Measurements from ENCODE around the gene MSMB.

DNA sequence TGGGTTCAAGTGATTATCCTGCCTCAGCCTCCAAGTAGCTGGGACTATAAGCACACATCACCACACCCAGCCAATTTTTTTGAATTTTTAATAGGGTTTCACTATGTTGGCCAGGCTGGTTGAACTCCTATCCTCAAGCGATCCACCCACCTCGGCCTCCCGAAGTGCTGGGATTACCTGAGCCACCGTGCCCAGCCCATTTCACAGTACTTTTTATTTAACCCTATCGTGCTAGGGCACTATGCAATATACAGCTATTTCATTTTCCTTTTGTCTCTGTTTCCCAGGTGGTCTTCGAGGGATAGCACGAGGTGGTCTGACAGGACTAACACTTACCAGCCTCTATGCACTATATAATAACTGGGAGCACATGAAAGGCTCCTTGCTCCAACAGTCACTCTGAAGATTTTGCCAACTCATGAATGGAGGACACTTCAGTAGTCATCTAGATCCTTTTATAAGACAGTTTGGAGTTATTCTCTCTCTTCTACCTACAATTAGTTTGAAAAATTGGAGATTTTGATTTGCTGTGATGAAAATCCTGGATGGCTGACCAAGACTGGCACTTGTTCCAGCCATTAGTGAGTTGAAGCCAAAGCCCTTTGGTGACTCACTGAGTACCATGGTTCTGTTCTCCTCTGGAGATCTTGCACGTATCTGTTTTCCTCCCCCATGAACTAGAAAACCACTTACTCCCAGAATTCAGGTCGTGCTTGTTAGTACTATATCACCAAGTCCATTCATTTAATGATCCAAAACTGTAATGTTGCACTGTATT is 43.0 kb downstream of the MSMB start:
- TF ChIP-seq POLR2AphosphoS5 (IDR thresholded peaks at IDR 0.05; ENCODE audit: low read depth, low read length) (no peak), EP300 (IDR thresholded peaks at IDR 0.05; ENCODE audit: borderline replicate concordance in 1 of 2, low read depth in 1 of 2, low read length in 1 of 2) (no peak), FOXM1 (IDR thresholded peaks at IDR 0.05; ENCODE audit: low read depth) (no peak), SMC3 (IDR thresholded peaks at IDR 0.05; ENCODE audit: low read depth, low read length) (no peak), JUND (IDR thresholded peaks at IDR 0.05) (no peak), MXI1 (IDR thresholded peaks at IDR 0.05; ENCODE audit: low read depth, low read length) (no peak), FOSL2 (IDR thresholded peaks at IDR 0.05; ENCODE audit: borderline replicate concordance, low read depth) (no peak), GABPA (IDR thresholded peaks at IDR 0.05; ENCODE audit: low read depth) (no peak)
- TF ChIP-seq, protein P1, sequence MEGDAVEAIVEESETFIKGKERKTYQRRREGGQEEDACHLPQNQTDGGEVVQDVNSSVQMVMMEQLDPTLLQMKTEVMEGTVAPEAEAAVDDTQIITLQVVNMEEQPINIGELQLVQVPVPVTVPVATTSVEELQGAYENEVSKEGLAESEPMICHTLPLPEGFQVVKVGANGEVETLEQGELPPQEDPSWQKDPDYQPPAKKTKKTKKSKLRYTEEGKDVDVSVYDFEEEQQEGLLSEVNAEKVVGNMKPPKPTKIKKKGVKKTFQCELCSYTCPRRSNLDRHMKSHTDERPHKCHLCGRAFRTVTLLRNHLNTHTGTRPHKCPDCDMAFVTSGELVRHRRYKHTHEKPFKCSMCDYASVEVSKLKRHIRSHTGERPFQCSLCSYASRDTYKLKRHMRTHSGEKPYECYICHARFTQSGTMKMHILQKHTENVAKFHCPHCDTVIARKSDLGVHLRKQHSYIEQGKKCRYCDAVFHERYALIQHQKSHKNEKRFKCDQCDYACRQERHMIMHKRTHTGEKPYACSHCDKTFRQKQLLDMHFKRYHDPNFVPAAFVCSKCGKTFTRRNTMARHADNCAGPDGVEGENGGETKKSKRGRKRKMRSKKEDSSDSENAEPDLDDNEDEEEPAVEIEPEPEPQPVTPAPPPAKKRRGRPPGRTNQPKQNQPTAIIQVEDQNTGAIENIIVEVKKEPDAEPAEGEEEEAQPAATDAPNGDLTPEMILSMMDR (IDR thresholded peaks at IDR 0.05) = no peak
- TF ChIP-seq, protein P2, sequence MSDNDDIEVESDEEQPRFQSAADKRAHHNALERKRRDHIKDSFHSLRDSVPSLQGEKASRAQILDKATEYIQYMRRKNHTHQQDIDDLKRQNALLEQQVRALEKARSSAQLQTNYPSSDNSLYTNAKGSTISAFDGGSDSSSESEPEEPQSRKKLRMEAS (IDR thresholded peaks at IDR 0.05; ENCODE audit: low read depth) = no peak
- TF ChIP-seq, protein P3, sequence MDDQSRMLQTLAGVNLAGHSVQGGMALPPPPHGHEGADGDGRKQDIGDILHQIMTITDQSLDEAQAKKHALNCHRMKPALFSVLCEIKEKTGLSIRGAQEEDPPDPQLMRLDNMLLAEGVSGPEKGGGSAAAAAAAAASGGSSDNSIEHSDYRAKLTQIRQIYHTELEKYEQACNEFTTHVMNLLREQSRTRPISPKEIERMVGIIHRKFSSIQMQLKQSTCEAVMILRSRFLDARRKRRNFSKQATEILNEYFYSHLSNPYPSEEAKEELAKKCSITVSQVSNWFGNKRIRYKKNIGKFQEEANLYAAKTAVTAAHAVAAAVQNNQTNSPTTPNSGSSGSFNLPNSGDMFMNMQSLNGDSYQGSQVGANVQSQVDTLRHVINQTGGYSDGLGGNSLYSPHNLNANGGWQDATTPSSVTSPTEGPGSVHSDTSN (IDR thresholded peaks at IDR 0.05) = no peak
- TF ChIP-seq, protein P4, sequence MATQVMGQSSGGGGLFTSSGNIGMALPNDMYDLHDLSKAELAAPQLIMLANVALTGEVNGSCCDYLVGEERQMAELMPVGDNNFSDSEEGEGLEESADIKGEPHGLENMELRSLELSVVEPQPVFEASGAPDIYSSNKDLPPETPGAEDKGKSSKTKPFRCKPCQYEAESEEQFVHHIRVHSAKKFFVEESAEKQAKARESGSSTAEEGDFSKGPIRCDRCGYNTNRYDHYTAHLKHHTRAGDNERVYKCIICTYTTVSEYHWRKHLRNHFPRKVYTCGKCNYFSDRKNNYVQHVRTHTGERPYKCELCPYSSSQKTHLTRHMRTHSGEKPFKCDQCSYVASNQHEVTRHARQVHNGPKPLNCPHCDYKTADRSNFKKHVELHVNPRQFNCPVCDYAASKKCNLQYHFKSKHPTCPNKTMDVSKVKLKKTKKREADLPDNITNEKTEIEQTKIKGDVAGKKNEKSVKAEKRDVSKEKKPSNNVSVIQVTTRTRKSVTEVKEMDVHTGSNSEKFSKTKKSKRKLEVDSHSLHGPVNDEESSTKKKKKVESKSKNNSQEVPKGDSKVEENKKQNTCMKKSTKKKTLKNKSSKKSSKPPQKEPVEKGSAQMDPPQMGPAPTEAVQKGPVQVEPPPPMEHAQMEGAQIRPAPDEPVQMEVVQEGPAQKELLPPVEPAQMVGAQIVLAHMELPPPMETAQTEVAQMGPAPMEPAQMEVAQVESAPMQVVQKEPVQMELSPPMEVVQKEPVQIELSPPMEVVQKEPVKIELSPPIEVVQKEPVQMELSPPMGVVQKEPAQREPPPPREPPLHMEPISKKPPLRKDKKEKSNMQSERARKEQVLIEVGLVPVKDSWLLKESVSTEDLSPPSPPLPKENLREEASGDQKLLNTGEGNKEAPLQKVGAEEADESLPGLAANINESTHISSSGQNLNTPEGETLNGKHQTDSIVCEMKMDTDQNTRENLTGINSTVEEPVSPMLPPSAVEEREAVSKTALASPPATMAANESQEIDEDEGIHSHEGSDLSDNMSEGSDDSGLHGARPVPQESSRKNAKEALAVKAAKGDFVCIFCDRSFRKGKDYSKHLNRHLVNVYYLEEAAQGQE (IDR thresholded peaks at IDR 0.05; ENCODE audit: low read depth, low read length) = no peak
